MCF 10A (cell line): ENCODE measurements around the gene KIF27. TPM values are rescaled to one million over a fixed set of nuclear protein-coding genes. Genes with fewer than 3 reads are reported as not detected.
"Not testable (repeated sequence)": the region's sequence is repeated elsewhere in the genome, so short reads cannot be mapped to it uniquely, and the experiment has no call there.

Experiments
- BruUV-seq: library from RNA; stranded (reverse); fragments of 400-500 nt; replicated peaks from 2 replicates; lab custom pipeline; 2021; lab: Mats Ljungman, UMichigan
- CTCF ChIA-PET: fragments of 300-600 bp; sonication (Branson Sonifier 250); formaldehyde crosslinking; extraction: SDS; loops from one replicate; lab custom pipeline; 2021; ENCODE audit warnings: antibody characterized with exemption, inconsistent platforms; lab: Yijun Ruan, JAX
- POLR2A ChIA-PET: fragments of 300-600, 350-650 bp; sonication (Branson Sonifier 250); formaldehyde crosslinking; extraction: SDS; loops from one replicate; lab custom pipeline; 2020; ENCODE audit warnings: antibody characterized with exemption, inconsistent platforms; lab: Yijun Ruan, JAX
- DNase-seq: peaks from one replicate; pipeline ENCODE4 v3.0.0-alpha.2; 2018; ENCODE audit not compliant: unreplicated experiment
- H3K27ac Mint-ChIP-seq: one replicate; pipeline ENCODE4 v1.8.0; 2022; ENCODE audit warnings: mild to moderate bottlenecking, low read depth, mixed read lengths; ENCODE audit not compliant: unreplicated experiment
- H3K27me3 Mint-ChIP-seq: one replicate; pipeline ENCODE4 v1.8.0; 2022; ENCODE audit warnings: mixed read lengths; ENCODE audit not compliant: insufficient read depth, unreplicated experiment
- H3K36me3 Mint-ChIP-seq: one replicate; pipeline ENCODE4 v1.8.0; 2022; ENCODE audit warnings: mild to moderate bottlenecking, moderate library complexity, mixed read lengths; ENCODE audit not compliant: insufficient read depth, unreplicated experiment
- H3K4me1 Mint-ChIP-seq: one replicate; pipeline ENCODE4 v1.8.0; 2022; ENCODE audit warnings: mixed read lengths; ENCODE audit not compliant: insufficient read depth, unreplicated experiment
- H3K4me3 Mint-ChIP-seq: one replicate; pipeline ENCODE4 v1.8.0; 2022; ENCODE audit warnings: mild to moderate bottlenecking, moderate library complexity, mixed read lengths; ENCODE audit not compliant: unreplicated experiment
- H3K9me3 Mint-ChIP-seq: one replicate; pipeline ENCODE4 v1.8.0; 2022; ENCODE audit warnings: mixed read lengths; ENCODE audit not compliant: unreplicated experiment
- intact Hi-C: fragments of 100-400 bp; cut with micrococcal nuclease; formaldehyde crosslinking; loops from 2 replicates; pipeline ENCODE4 v1.14.1; 2022
- microRNA-seq: library from miRNA; unstranded; fragments of <30 nt; microRNA quantifications from one replicate; pipeline ENCODE4 v1.2.0, GENCODE V29; 2022
- total RNA-seq: library from RNA; stranded (reverse); gene quantifications from 2 replicates; pipeline ENCODE4 v1.2.3, GENCODE V29; 2022
- TF ChIP-seq, protein P1 (sequence below): fragments of 200-600 bp; IDR thresholded peaks from one replicate; pipeline ENCODE4 v1.8.0; 2022; ENCODE audit warnings: antibody characterized with exemption, mild to moderate bottlenecking; ENCODE audit not compliant: unreplicated experiment

KIF27 gene
- total RNA-seq, 1 experiment from 2014 or later, result 10.0 TPM

DNA sequence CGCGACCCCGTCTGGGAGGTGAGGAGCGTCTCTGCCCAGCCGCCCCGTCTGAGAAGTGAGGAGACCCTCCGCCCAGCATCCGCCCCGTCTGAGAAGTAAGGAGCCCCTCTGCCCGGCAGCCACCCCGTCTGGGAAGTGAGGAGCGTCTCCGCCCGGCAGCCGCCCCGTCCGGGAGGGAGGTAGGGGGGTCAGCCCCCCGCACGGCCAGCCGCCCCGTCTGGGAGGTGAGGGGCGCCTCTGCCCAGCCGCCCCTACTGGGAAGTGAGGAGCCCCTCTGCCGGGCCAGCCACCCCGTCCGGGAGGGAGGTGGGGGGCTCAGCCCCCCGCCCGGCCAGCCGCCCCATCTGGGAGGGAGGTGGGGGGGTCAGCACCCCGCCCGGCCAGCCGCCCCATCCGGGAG lies 117.3 kb downstream of the KIF27 start:
- POLR2A ChIA-PET, H3K4me3 Mint-ChIP-seq, BruUV-seq: not testable (repeated sequence)

DNA sequence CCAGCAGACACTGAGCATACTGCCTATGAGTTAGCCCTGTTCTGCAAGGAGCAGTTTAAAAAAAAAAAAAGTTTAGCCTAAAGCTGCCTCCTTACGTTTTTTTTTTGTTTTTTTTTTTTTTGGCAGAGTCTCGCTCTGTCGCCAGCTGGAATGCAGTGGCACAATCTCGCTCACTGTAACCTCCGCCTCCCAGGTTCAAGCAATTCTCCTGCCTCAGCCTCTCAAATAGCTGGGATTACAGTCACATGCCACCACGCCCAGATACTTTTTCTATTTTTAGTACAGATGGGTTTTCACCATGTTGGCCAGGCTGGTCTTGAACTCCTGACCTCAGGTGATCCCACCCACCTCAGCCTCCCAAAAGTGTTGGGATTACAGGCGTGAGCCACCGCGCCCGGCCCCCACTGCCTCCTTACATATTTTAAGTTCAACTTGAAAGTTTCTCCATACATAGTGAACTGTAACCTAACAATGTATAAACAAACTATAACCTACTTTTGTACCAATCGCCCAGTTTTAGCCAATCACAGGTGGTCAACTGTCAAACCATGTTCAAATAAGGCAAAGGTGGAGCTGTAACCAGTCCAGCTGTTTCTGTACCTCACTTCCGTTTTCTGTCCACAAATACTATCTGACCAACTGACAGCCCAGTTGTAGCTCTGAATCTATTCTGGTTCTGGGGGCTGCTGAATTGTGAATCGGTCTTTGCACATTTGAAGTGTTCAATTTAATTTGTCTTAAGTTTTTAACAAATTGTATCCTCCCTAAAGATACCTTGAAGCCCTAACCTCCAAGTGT lies 120.8 kb downstream of the KIF27 start:
- POLR2A ChIA-PET, result interaction anchor here (1.4 kb wide), 1 partner anchor 92 kb away, joined by 3 read pairs; the partner anchor contains the start of gene UBQLN1
- Mint-ChIP-seq H3K36me3 (no peaks in the 10 kb centered on the region), H3K9me3 (no peaks in the 10 kb centered on the region), H3K27me3 (no peaks in the 10 kb centered on the region), H3K4me3 (no peak overlapping the region), H3K27ac (no peak overlapping the region), H3K4me1 (no peaks in the 10 kb centered on the region)
- no TSS peak for BruUV-seq
- CTCF ChIA-PET, result interaction anchor here (0.5 kb wide), 1 partner anchor 48 kb away, joined by 3 read pairs; no protein-coding TSS in a partner anchor
- intact Hi-C loops, result no loop called here
- TF ChIP-seq, protein P1, sequence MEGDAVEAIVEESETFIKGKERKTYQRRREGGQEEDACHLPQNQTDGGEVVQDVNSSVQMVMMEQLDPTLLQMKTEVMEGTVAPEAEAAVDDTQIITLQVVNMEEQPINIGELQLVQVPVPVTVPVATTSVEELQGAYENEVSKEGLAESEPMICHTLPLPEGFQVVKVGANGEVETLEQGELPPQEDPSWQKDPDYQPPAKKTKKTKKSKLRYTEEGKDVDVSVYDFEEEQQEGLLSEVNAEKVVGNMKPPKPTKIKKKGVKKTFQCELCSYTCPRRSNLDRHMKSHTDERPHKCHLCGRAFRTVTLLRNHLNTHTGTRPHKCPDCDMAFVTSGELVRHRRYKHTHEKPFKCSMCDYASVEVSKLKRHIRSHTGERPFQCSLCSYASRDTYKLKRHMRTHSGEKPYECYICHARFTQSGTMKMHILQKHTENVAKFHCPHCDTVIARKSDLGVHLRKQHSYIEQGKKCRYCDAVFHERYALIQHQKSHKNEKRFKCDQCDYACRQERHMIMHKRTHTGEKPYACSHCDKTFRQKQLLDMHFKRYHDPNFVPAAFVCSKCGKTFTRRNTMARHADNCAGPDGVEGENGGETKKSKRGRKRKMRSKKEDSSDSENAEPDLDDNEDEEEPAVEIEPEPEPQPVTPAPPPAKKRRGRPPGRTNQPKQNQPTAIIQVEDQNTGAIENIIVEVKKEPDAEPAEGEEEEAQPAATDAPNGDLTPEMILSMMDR, result no peak
- DNase-seq, result no peak

More for the DNA sequence above, 117.3 kb downstream of the KIF27 start:
- intact Hi-C loops, CTCF ChIA-PET, DNase-seq, H3K4me1 Mint-ChIP-seq, H3K27me3 Mint-ChIP-seq, H3K27ac Mint-ChIP-seq, H3K36me3 Mint-ChIP-seq, H3K9me3 Mint-ChIP-seq: not testable (repeated sequence)

DNA sequence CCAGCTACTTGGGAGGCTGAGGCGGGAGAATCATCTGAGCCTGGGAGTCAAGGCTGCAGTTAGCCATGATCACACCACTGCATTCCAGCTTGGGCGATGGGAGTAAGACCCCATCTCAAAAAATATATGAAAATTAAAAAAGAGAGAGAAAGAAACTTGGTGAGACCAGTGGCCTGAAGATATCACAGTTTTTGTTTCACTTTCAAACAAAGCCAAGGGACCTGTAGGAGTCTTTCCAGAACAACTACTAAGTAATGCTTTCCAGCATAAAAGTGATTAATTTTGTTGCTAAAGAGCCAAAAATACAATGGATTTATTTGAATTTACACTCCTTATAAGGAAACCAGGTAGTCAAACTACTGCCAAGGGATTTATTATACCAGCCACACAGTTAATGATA lies 127.2 kb downstream of the KIF27 start:
- no peak overlapping the region for H3K4me3 Mint-ChIP-seq
- TF ChIP-seq, protein P1, result no peak
- no TSS peak for BruUV-seq
- no peak overlapping the region for H3K27ac Mint-ChIP-seq
- no peaks in the 10 kb centered on the region for H3K27me3 Mint-ChIP-seq
- ChIA-PET POLR2A (no interaction called here), CTCF (no interaction called here)
- no peaks in the 10 kb centered on the region for H3K36me3 Mint-ChIP-seq
- H3K9me3 Mint-ChIP-seq, result no peaks in the 10 kb centered on the region
- intact Hi-C loops, result no loop called here
- H3K4me1 Mint-ChIP-seq, result no peaks in the 10 kb centered on the region
- DNase-seq, result no peak

DNA sequence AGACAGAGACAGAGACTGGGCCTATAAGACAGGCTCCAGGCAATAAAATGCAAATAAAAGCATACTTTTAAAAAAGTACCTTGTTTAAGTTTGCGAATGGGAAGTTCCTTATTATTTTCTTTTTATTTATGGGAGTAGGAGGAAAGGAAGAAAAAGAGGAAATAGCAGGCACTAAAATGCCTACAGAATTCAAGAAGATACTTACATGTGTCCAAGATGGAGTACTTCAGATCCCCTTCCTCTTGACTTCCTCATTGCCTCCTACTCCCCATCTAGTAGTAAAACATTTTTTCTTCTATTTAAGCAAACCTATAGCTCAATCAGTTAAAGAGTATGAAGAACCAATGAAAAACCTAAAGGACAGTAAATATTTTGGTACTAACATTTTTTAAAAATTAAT lies 128.5 kb downstream of the KIF27 start:
- Mint-ChIP-seq H3K4me3 (no peak overlapping the region), H3K4me1 (no peaks in the 10 kb centered on the region), H3K9me3 (no peaks in the 10 kb centered on the region), H3K27ac (no peak overlapping the region), H3K36me3 (no peaks in the 10 kb centered on the region), H3K27me3 (no peaks in the 10 kb centered on the region)
- POLR2A ChIA-PET, result no interaction called here
- BruUV-seq, result no TSS peak
- no peak for DNase-seq
- TF ChIP-seq, protein P1, result no peak
- intact Hi-C loops, result no loop called here
- CTCF ChIA-PET, result interaction anchor here (0.6 kb wide), 1 partner anchor 294 kb away, joined by 3 read pairs; no protein-coding TSS in a partner anchor

Small RNAs within 50 kb of the gene (microRNA-seq; reads per million reads assigned to microRNA genes)
- gene MIR7-1, result 123 reads per million, percentile 74 among the genes with 10 or more reads in this experiment

Other genes with a start within 250 kb of the KIF27 start
- 146 and 169 TPM in 2 replicates for gene UBQLN1, start 213.5 kb downstream of the KIF27 start, total RNA-seq
- 4.5 and 5.8 TPM in 2 replicates for gene GKAP1, start 103.7 kb downstream of the KIF27 start, total RNA-seq
- 825 and 951 TPM in 2 replicates for gene HNRNPK, start 58.8 kb upstream of the KIF27 start, total RNA-seq
- 6.9 and 11.0 TPM in 2 replicates for gene RMI1, start 59.4 kb upstream of the KIF27 start, total RNA-seq